Mesenchymal stem cell (in vitro differentiated cells and primary cell): ENCODE results near the gene GRIP1.

Experiments
- DNase-seq: peaks from one replicate; pipeline ENCODE4 v3.0.0-alpha.2; 2013
- H2AFZ ChIP-seq: one replicate; pipeline ENCODE4 v1.6.1; 2013; ENCODE audit warnings: low read depth, mild to moderate bottlenecking, control low read depth, inconsistent platforms, low read length, moderate library complexity
- H2AK5ac ChIP-seq: 2 replicates; pipeline ENCODE4 v1.6.1; 2013; ENCODE audit warnings: low read length, moderate library complexity, mild to moderate bottlenecking, inconsistent platforms; ENCODE audit not compliant: severe bottlenecking
- H2BK120ac ChIP-seq: one replicate; pipeline ENCODE4 v1.6.1; 2013; ENCODE audit warnings: low read depth, mild to moderate bottlenecking, inconsistent platforms, low read length, moderate library complexity
- H2BK12ac ChIP-seq, 2 experiments: one replicate each; pipeline ENCODE4 v1.6.1; 2013; ENCODE audit warnings: inconsistent platforms in 2 of 2, low read length in 2 of 2, mild to moderate bottlenecking in 2 of 2, moderate library complexity in 2 of 2, control low read depth in 1 of 2
- H2BK15ac ChIP-seq: one replicate; pipeline ENCODE4 v1.6.1; 2013; ENCODE audit warnings: mild to moderate bottlenecking, low read depth, inconsistent platforms; ENCODE audit not compliant: poor library complexity, severe bottlenecking
- H2BK5ac ChIP-seq: 2 replicates; pipeline ENCODE4 v1.6.1; 2013; ENCODE audit warnings: low read depth, mild to moderate bottlenecking, low read length, control low read depth, inconsistent platforms; ENCODE audit not compliant: poor library complexity, severe bottlenecking
- H3K14ac ChIP-seq, 2 experiments: one replicate each; pipeline ENCODE4 v1.6.1; 2013; ENCODE audit warnings: inconsistent platforms in 2 of 2, low read length in 2 of 2, control low read depth in 1 of 2, mild to moderate bottlenecking in 1 of 2, moderate library complexity in 1 of 2
- H3K18ac ChIP-seq, 2 experiments: one replicate each; pipeline ENCODE4 v1.6.1; 2013; ENCODE audit warnings: inconsistent platforms in 2 of 2, low read length in 2 of 2, control low read depth in 1 of 2, low read depth in 1 of 2, mild to moderate bottlenecking in 1 of 2
- H3K23ac ChIP-seq, 2 experiments: one replicate each; pipeline ENCODE4 v1.6.1; 2013; ENCODE audit warnings: inconsistent platforms in 2 of 2, low read length in 2 of 2, mild to moderate bottlenecking in 2 of 2, moderate library complexity in 2 of 2, control low read depth in 1 of 2
- H3K27ac ChIP-seq: 2 replicates; pipeline ENCODE4 v1.5.1; 2013; ENCODE audit warnings: mild to moderate bottlenecking, moderate library complexity, low read length, control low read depth, inconsistent platforms; ENCODE audit not compliant: poor library complexity, severe bottlenecking
- H3K27me3 ChIP-seq, 2 experiments: 2 replicates each; pipeline versions ENCODE4 v1.6.1 to v1.7.0; 2013; ENCODE audit warnings: low read length in 2 of 2, mild to moderate bottlenecking in 2 of 2, moderate library complexity in 2 of 2, control low read depth in 1 of 2, inconsistent platforms in 1 of 2; ENCODE audit not compliant: control insufficient read depth in 1 of 2, insufficient read depth in 1 of 2
- H3K36me3 ChIP-seq, 2 experiments: 2 replicates each; pipeline versions ENCODE4 v1.6.1 to v1.7.0; 2013; ENCODE audit warnings: low read length in 2 of 2, control low read depth in 1 of 2, inconsistent platforms in 1 of 2, low read depth in 1 of 2, mild to moderate bottlenecking in 1 of 2; ENCODE audit not compliant: insufficient read depth in 2 of 2, control insufficient read depth in 1 of 2
- H3K4ac ChIP-seq, 2 experiments: one replicate each; pipeline ENCODE4 v1.6.1; 2013; ENCODE audit warnings: inconsistent platforms in 2 of 2, low read length in 2 of 2, mild to moderate bottlenecking in 2 of 2, moderate library complexity in 2 of 2, control low read depth in 1 of 2, low read depth in 1 of 2
- H3K4me1 ChIP-seq: 2 replicates; pipeline ENCODE4 v1.6.1; 2013; ENCODE audit warnings: low read depth, low read length, control low read depth; ENCODE audit not compliant: control insufficient read depth, insufficient read depth
- H3K4me2 ChIP-seq: 2 replicates; pipeline ENCODE4 v1.6.1; 2013; ENCODE audit warnings: low read length, mild to moderate bottlenecking, inconsistent platforms; ENCODE audit not compliant: poor library complexity, severe bottlenecking
- H3K4me3 ChIP-seq, 2 experiments: 2 replicates each; pipeline versions ENCODE4 v1.5.1 to v1.7.0; 2013; ENCODE audit warnings: low read length in 2 of 2, mild to moderate bottlenecking in 2 of 2, control low read depth in 1 of 2, low read depth in 1 of 2; ENCODE audit not compliant: insufficient read depth in 1 of 2
- H3K79me1 ChIP-seq: replicated peaks from 2 replicates; pipeline ENCODE4 v1.6.1; 2013; ENCODE audit warnings: mild to moderate bottlenecking, control low read depth, low read length, inconsistent platforms; ENCODE audit not compliant: poor library complexity, severe bottlenecking
- H3K9ac ChIP-seq: 2 replicates; pipeline ENCODE4 v1.7.0; 2013; ENCODE audit warnings: mild to moderate bottlenecking, low read length, moderate library complexity
- H3K9me3 ChIP-seq: 2 replicates; pipeline ENCODE4 v1.7.0; 2013; ENCODE audit warnings: mild to moderate bottlenecking, low read length; ENCODE audit not compliant: control insufficient read depth
- H4K8ac ChIP-seq: one replicate; pipeline ENCODE4 v1.6.1; 2013; ENCODE audit warnings: inconsistent platforms, mild to moderate bottlenecking, low read length, moderate library complexity
- H4K91ac ChIP-seq: one replicate; pipeline ENCODE4 v1.6.1; 2013; ENCODE audit warnings: mild to moderate bottlenecking, low read length, inconsistent platforms
- WGBS: methylation state at CpG from one replicate; pipeline ENCODE4 v1.1.7; 2013; ENCODE audit warnings: mixed read lengths; 5-methylcytosine and 5-hydroxymethylcytosine counted together

GRIP1 gene

GRCh38 chr12:66533767-66534166, 145.1 kb downstream of the GRIP1 start:
- no peak overlapping the region for H2AFZ ChIP-seq
- no peak overlapping the region for H3K14ac ChIP-seq
- no peak overlapping the region for H4K8ac ChIP-seq
- H3K79me1 ChIP-seq = no peaks in the 10 kb centered on the region
- H2BK12ac ChIP-seq = no peak overlapping the region
- no peaks in the 10 kb centered on the region for H3K4me1 ChIP-seq
- H3K4me3 ChIP-seq = no peak overlapping the region
- H3K9me3 ChIP-seq = no peaks in the 10 kb centered on the region
- no peaks in the 10 kb centered on the region for H3K27me3 ChIP-seq
- no peak overlapping the region for H2BK120ac ChIP-seq
- peak overlapping the region in 1 of 2 experiments; percentile 40 for H3K23ac ChIP-seq
- H4K91ac ChIP-seq = no peak overlapping the region
- H3K4me2 ChIP-seq = no peak overlapping the region
- H2AK5ac ChIP-seq = no peak overlapping the region
- no peak overlapping the region for H2BK5ac ChIP-seq
- WGBS = 100% methylated on average over 2 of the region's 2 CpGs
- H3K4ac ChIP-seq = no peak overlapping the region
- H2BK15ac ChIP-seq = no peak overlapping the region
- no peak overlapping the region for H3K27ac ChIP-seq
- no peak overlapping the region for H3K18ac ChIP-seq
- no peak for DNase-seq
- H3K9ac ChIP-seq = no peak overlapping the region
- H3K36me3 ChIP-seq = no peaks in the 10 kb centered on the region

- no peak overlapping the region for H3K27ac ChIP-seq
Measured at GRCh38 chr12:66531766-66532165, 147.1 kb downstream of the GRIP1 start.

GRCh38 chr12:66529934-66530333, 148.9 kb downstream of the GRIP1 start:
- H3K9me3 ChIP-seq = no peaks in the 10 kb centered on the region
- no peak overlapping the region for H2AFZ ChIP-seq
- no peak overlapping the region for H3K18ac ChIP-seq
- no peaks in the 10 kb centered on the region for H3K36me3 ChIP-seq
- no peak overlapping the region for H2AK5ac ChIP-seq
- H3K27ac ChIP-seq = no peak overlapping the region
- no peak overlapping the region for H2BK5ac ChIP-seq
- H2BK15ac ChIP-seq = no peak overlapping the region
- H2BK120ac ChIP-seq = no peak overlapping the region
- H3K79me1 ChIP-seq = no peaks in the 10 kb centered on the region
- H3K14ac ChIP-seq = no peak overlapping the region
- H4K91ac ChIP-seq = no peak overlapping the region
- H3K4me1 ChIP-seq = no peaks in the 10 kb centered on the region
- no peaks in the 10 kb centered on the region for H3K27me3 ChIP-seq
- H2BK12ac ChIP-seq = no peak overlapping the region
- no peak overlapping the region for H4K8ac ChIP-seq
- no peak overlapping the region for H3K23ac ChIP-seq
- H3K4ac ChIP-seq = no peak overlapping the region
- H3K4me2 ChIP-seq = no peak overlapping the region
- no peak for DNase-seq
- H3K9ac ChIP-seq = no peak overlapping the region
- no CpG with 5 or more reads among the region's 1 CpG for WGBS
- no peak overlapping the region for H3K4me3 ChIP-seq

More at GRCh38 chr12:66531766-66532165, 147.1 kb downstream of the GRIP1 start:
- no peaks in the 10 kb centered on the region for H3K9me3 ChIP-seq
- no peak overlapping the region for H3K9ac ChIP-seq
- H3K4me2 ChIP-seq = no peak overlapping the region
- no peak overlapping the region for H3K4ac ChIP-seq
- H3K4me1 ChIP-seq = no peaks in the 10 kb centered on the region
- H3K79me1 ChIP-seq = no peaks in the 10 kb centered on the region
- no peaks in the 10 kb centered on the region for H3K27me3 ChIP-seq
- no peak for DNase-seq
- no peak overlapping the region for H2AK5ac ChIP-seq
- H4K91ac ChIP-seq = no peak overlapping the region
- H3K18ac ChIP-seq = no peak overlapping the region
- no peak overlapping the region for H3K23ac ChIP-seq
- WGBS = no CpG with 5 or more reads among the region's 2 CpGs
- no peaks in the 10 kb centered on the region for H3K36me3 ChIP-seq
- H2BK5ac ChIP-seq = no peak overlapping the region
- no peak overlapping the region for H3K4me3 ChIP-seq
- H2BK120ac ChIP-seq = no peak overlapping the region
- no peak overlapping the region for H2BK15ac ChIP-seq
- no peak overlapping the region for H3K14ac ChIP-seq
- H2AFZ ChIP-seq = no peak overlapping the region
- H2BK12ac ChIP-seq = no peak overlapping the region
- H4K8ac ChIP-seq = no peak overlapping the region

- no peaks in the 10 kb centered on the region for H3K79me1 ChIP-seq
- no peak overlapping the region for H3K23ac ChIP-seq
- WGBS = no CpG with 5 or more reads among the region's 4 CpGs
Measured at GRCh38 chr12:66516561-66516960, 162.3 kb downstream of the GRIP1 start.

More at GRCh38 chr12:66516561-66516960, 162.3 kb downstream of the GRIP1 start:
- Histone ChIP-seq H3K36me3 (no peaks in the 10 kb centered on the region), H3K4me2 (no peak overlapping the region), H3K4me1 (peaks cover 3% of the 10 kb centered on the region), H2AFZ (no peak overlapping the region), H2BK15ac (no peak overlapping the region), H2BK12ac (no peak overlapping the region), H3K4me3 (no peak overlapping the region), H3K18ac (no peak overlapping the region), H2AK5ac (no peak overlapping the region), H4K8ac (no peak overlapping the region), H3K14ac (no peak overlapping the region), H3K27ac (no peak overlapping the region), H3K27me3 (no peaks in the 10 kb centered on the region), H3K4ac (no peak overlapping the region), H2BK120ac (no peak overlapping the region), H3K9me3 (no peaks in the 10 kb centered on the region), H2BK5ac (no peak overlapping the region), H4K91ac (no peak overlapping the region), H3K9ac (no peak overlapping the region)
- no peak for DNase-seq
